IMR-90 (cell line): Measurements from ENCODE around the gene CYP4F22.

Experiments used
- CEBPB ChIP-seq: IDR thresholded peaks from 2 replicates; pipeline ENCODE4 v1.6.1; 2012; ENCODE audit warnings: low read depth, low read length, improper control_type of control experiment
- CHD1 ChIP-seq: IDR thresholded peaks from 2 replicates; pipeline ENCODE4 v1.6.1; 2012; ENCODE audit warnings: low read depth, low read length, improper control_type of control experiment
- CTCF ChIP-seq: conservative IDR thresholded peaks from 2 replicates; pipeline ENCODE4 v1.5.1; 2012; ENCODE audit warnings: mild to moderate bottlenecking, low read depth, low read length, improper control_type of control experiment
- ELK1 ChIP-seq: fragments of 150-350 bp; IDR thresholded peaks from 2 replicates; pipeline ENCODE4 v1.6.1; 2016; ENCODE audit warnings: low read depth, mild to moderate bottlenecking, low read length, moderate library complexity, borderline replicate concordance
- FOS ChIP-seq: fragments of 150-350 bp; IDR thresholded peaks from 2 replicates; pipeline ENCODE4 v1.6.1; 2016; ENCODE audit warnings: low read depth, low read length
- MAFK ChIP-seq: IDR thresholded peaks from 2 replicates; pipeline ENCODE4 v1.6.1; 2012; ENCODE audit warnings: low read depth, low read length, improper control_type of control experiment
- MAZ ChIP-seq: IDR thresholded peaks from 2 replicates; pipeline ENCODE4 v1.6.1; 2012; ENCODE audit warnings: low read depth, mild to moderate bottlenecking, low read length, improper control_type of control experiment, moderate library complexity, borderline replicate concordance
- POLR2A ChIP-seq: IDR thresholded peaks from 2 replicates; pipeline ENCODE4 v1.6.1; 2012; ENCODE audit warnings: mild to moderate bottlenecking, low read depth, low read length
- RAD21 ChIP-seq: IDR thresholded peaks from 2 replicates; pipeline ENCODE4 v1.6.1; 2012; ENCODE audit warnings: low read length, improper control_type of control experiment

- TF ChIP-seq POLR2A (no peak), CTCF (no peak), RAD21 (no peak), CEBPB (no peak), MAZ (no peak), FOS (no peak), CHD1 (no peak), MAFK (no peak), ELK1 (no peak)
Observed at GRCh38 chr19:15463861-15464371, 44.4 kb upstream of the CYP4F22 start.
